ENCODE data around the gene PRKACA.

DNA sequence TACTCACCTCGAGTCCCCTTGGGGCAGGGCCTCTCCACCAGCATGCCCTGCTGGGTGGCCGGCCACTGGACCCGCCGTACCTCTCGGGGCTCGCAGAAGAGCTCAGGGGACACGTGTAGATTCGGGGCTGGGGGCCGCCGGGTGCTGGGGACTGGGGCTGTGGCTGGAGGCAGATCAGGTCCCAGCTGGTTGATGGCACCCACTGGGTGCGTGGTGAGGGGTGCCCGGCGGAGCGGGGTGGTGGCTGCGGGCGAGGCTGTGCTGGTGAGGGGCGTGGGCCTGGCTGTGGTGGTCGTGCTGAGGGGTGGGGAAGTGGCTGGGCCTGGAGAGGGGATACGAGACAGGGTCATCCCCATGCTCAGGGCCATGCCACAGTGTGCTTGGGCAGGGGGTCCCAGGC lies 43.7 kb upstream of the PRKACA start:
- TF ChIP-seq, protein P1, sequence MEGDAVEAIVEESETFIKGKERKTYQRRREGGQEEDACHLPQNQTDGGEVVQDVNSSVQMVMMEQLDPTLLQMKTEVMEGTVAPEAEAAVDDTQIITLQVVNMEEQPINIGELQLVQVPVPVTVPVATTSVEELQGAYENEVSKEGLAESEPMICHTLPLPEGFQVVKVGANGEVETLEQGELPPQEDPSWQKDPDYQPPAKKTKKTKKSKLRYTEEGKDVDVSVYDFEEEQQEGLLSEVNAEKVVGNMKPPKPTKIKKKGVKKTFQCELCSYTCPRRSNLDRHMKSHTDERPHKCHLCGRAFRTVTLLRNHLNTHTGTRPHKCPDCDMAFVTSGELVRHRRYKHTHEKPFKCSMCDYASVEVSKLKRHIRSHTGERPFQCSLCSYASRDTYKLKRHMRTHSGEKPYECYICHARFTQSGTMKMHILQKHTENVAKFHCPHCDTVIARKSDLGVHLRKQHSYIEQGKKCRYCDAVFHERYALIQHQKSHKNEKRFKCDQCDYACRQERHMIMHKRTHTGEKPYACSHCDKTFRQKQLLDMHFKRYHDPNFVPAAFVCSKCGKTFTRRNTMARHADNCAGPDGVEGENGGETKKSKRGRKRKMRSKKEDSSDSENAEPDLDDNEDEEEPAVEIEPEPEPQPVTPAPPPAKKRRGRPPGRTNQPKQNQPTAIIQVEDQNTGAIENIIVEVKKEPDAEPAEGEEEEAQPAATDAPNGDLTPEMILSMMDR (IDR thresholded peaks at IDR 0.05; ENCODE audit: extremely low read depth in 1 of 2, insufficient read depth in 1 of 2, low read depth in 1 of 2, low read length in 2 of 2): no peak
- TF ChIP-seq POLR2A (IDR thresholded peaks at IDR 0.05; ENCODE audit: low read depth, low read length) (no peak), POLR2AphosphoS5 (IDR thresholded peaks at IDR 0.05; ENCODE audit: insufficient read depth, low read depth, low read length) (no peak), EZH2 (IDR thresholded peaks at IDR 0.05; ENCODE audit: borderline replicate concordance, low read depth, low read length, severe bottlenecking) (no peak)

All from endothelial cell of umbilical vein (primary cell).